ENCODE data around the gene CMIP.

GRCh38 chr16:81740169-81740568 is 295.6 kb downstream of the CMIP start:
- no peak for TF ChIP-seq CTCF (IDR thresholded peaks at IDR 0.05)
- no peak for TF ChIP-seq MXD4 (CRISPR knock-in tag; IDR thresholded peaks at IDR 0.05; ENCODE audit: borderline replicate concordance)
- TF ChIP-seq TEAD4 (CRISPR knock-in tag; IDR thresholded peaks at IDR 0.05) = no peak
- TF ChIP-seq PRDM15 (CRISPR knock-in tag; IDR thresholded peaks at IDR 0.05) = no peak
- TF ChIP-seq, protein P1, sequence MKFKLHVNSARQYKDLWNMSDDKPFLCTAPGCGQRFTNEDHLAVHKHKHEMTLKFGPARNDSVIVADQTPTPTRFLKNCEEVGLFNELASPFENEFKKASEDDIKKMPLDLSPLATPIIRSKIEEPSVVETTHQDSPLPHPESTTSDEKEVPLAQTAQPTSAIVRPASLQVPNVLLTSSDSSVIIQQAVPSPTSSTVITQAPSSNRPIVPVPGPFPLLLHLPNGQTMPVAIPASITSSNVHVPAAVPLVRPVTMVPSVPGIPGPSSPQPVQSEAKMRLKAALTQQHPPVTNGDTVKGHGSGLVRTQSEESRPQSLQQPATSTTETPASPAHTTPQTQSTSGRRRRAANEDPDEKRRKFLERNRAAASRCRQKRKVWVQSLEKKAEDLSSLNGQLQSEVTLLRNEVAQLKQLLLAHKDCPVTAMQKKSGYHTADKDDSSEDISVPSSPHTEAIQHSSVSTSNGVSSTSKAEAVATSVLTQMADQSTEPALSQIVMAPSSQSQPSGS (CRISPR knock-in tag; IDR thresholded peaks at IDR 0.05; ENCODE audit: borderline replicate concordance, low read depth) = no peak
- TF ChIP-seq NR2C2 (CRISPR knock-in tag; IDR thresholded peaks at IDR 0.05) = no peak
- no peak for TF ChIP-seq MAX (CRISPR knock-in tag; IDR thresholded peaks at IDR 0.05)
- TF ChIP-seq, protein P2, sequence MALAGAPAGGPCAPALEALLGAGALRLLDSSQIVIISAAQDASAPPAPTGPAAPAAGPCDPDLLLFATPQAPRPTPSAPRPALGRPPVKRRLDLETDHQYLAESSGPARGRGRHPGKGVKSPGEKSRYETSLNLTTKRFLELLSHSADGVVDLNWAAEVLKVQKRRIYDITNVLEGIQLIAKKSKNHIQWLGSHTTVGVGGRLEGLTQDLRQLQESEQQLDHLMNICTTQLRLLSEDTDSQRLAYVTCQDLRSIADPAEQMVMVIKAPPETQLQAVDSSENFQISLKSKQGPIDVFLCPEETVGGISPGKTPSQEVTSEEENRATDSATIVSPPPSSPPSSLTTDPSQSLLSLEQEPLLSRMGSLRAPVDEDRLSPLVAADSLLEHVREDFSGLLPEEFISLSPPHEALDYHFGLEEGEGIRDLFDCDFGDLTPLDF (CRISPR knock-in tag; IDR thresholded peaks at IDR 0.05) = no peak
- TF ChIP-seq ZNF121 (CRISPR knock-in tag; IDR thresholded peaks at IDR 0.05) = no peak

Data from WTC11 (cell line).